ENCODE results near the gene NR2F2.

The NR2F2 gene

GRCh38 chr15:96339619-96340347 lies 9.3 kb downstream of the NR2F2 start:
- no peak for TF ChIP-seq GATA2 (IDR thresholded peaks at IDR 0.05; ENCODE audit: low read depth, low read length)

- TF ChIP-seq GATA3 (IDR thresholded peaks at IDR 0.05; ENCODE audit: low read depth, low read length), result no peak
- TF ChIP-seq GATA2 (IDR thresholded peaks at IDR 0.05; ENCODE audit: low read depth, low read length), result no peak
Measured at GRCh38 chr15:96340348-96340597, 9.8 kb downstream of the NR2F2 start.

- TF ChIP-seq GATA3 (IDR thresholded peaks at IDR 0.05; ENCODE audit: low read depth, low read length) (no peak), GATA2 (IDR thresholded peaks at IDR 0.05; ENCODE audit: low read depth, low read length) (no peak)
Measured at GRCh38 chr15:96340598-96341512, 10.4 kb downstream of the NR2F2 start.

- TF ChIP-seq GATA3 (IDR thresholded peaks at IDR 0.05; ENCODE audit: low read depth, low read length) (no peak), GATA2 (IDR thresholded peaks at IDR 0.05; ENCODE audit: low read depth, low read length) (no peak)
Measured at GRCh38 chr15:96341513-96342405, 11.3 kb downstream of the NR2F2 start.

GRCh38 chr15:96342406-96343112 lies 12.1 kb downstream of the NR2F2 start:
- no peak for TF ChIP-seq GATA3 (IDR thresholded peaks at IDR 0.05; ENCODE audit: low read depth, low read length)
- no peak for TF ChIP-seq GATA2 (IDR thresholded peaks at IDR 0.05; ENCODE audit: low read depth, low read length)

GRCh38 chr15:96343113-96344059 lies 12.9 kb downstream of the NR2F2 start:
- TF ChIP-seq GATA2 (IDR thresholded peaks at IDR 0.05; ENCODE audit: low read depth, low read length), result no peak
- TF ChIP-seq GATA3 (IDR thresholded peaks at IDR 0.05; ENCODE audit: low read depth, low read length), result no peak

- TF ChIP-seq GATA2 (IDR thresholded peaks at IDR 0.05; ENCODE audit: low read depth, low read length) (no peak), GATA3 (IDR thresholded peaks at IDR 0.05; ENCODE audit: low read depth, low read length) (no peak)
Measured at GRCh38 chr15:96344060-96344705, 13.7 kb downstream of the NR2F2 start.

GRCh38 chr15:96344706-96345559 lies 14.4 kb downstream of the NR2F2 start:
- TF ChIP-seq GATA3 (IDR thresholded peaks at IDR 0.05; ENCODE audit: low read depth, low read length), result no peak
- TF ChIP-seq GATA2 (IDR thresholded peaks at IDR 0.05; ENCODE audit: low read depth, low read length), result no peak

GRCh38 chr15:96345560-96346399 lies 15.3 kb downstream of the NR2F2 start:
- TF ChIP-seq GATA2 (IDR thresholded peaks at IDR 0.05; ENCODE audit: low read depth, low read length) (no peak), GATA3 (IDR thresholded peaks at IDR 0.05; ENCODE audit: low read depth, low read length) (no peak)

GRCh38 chr15:96346409-96346970 lies 16.0 kb downstream of the NR2F2 start:
- no peak for TF ChIP-seq GATA3 (IDR thresholded peaks at IDR 0.05; ENCODE audit: low read depth, low read length)
- no peak for TF ChIP-seq GATA2 (IDR thresholded peaks at IDR 0.05; ENCODE audit: low read depth, low read length)

Data from SH-SY5Y (cell line).